Stimulated activated CD4-positive, alpha-beta T cell treated with anti-CD3 and anti-CD28 coated beads, Interleukin-4, amount 100 ng/mL, for 24 hours (primary cell): ENCODE results near the gene PYROXD2.

ENCODE experiments used
- DNase-seq: peaks from one replicate; pipeline ENCODE4 v3.0.0-alpha.2; 2020

Gene PYROXD2

GRCh38 chr10:98433881-98434732, 19.1 kb upstream of the PYROXD2 start:
- no peak for DNase-seq

DNA sequence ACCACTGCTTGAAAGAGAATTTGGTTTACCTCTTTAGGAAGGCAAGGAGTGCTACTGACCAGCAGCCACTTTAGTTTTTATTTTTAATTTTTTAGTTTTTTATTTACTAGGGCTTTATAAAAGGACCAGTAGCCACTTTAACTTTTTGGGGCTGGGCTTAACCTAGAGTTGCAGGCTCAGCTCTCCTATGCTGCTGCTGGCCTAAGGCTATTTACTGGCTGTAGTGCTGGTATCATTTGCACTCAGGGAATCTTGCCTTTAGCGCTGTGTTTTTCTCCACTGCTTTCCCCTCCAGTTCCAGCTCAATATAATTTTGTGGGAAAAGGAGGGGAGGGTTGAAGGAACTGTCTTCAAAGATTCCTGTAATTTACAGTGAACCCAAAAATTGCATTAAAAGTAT, 18.4 kb upstream of the PYROXD2 start:
- DNase-seq = no peak

- DNase-seq = no peak
Measured at GRCh38 chr10:98432330-98432729, 17.3 kb upstream of the PYROXD2 start.

GRCh38 chr10:98431016-98431415, 16.0 kb upstream of the PYROXD2 start:
- no peak for DNase-seq

- DNase-seq = no peak
Measured at GRCh38 chr10:98430427-98430826, 15.4 kb upstream of the PYROXD2 start.

DNA sequence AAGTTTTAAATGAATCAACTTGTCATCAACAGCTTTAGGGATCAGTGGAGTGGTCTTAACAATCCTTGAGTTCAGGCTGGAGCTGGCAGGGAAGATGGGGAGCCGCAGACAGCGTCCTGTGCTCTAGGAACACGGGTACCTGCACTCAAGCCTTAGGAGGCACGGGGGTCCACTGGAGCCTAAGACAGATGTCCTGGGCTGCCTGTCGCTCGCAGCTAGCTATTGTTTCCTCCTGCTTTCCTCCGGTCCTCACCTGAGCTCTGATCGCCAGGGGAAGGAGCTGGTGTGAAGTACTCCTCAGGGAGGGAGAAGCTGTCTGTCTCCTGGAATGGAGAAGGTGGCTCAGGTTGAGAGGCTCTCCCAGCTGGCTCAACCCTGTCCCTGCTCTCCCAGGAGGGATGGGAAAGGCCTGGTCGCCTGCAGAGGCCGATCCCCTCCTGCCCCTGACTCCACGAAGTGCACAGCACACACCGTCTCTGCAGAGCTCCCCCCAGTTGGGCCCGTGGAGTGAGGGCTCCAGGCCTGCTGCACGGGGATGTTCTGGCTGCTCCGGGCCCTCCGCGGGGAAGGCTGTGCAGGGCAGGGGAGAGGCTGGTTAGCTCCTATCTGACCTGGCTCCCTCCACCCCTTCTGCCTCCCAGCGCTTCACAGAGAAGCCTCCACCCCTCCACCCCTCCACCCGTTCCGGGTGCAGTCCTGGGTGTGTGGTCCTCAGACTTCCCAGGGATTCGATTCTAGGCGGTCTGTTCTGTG, 14.5 kb upstream of the PYROXD2 start:
- DNase-seq = no peak

DNA sequence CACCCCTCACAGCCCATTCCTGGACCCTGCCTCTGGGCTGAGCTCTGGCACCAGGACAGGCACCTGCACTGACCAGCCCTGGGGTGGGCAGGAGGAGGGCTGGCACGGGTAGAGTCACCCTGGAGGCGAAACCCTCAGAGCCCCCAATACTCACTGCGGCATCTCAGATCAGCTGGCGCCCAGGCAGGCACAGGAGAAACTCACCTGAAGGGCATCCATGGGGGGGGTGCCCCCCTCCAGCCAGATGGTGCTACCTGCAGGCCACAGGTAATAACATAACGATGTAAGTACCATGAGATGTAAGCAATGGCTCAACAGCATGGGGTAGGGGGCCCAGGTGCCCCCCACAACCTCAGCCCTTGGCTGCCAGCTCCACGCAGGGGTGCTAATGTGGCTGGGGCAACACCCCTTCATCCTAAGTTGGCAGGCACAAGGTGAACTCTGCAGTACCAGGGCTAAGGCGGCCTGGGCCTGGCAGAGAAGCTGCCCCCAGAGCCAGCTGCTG, 12.1 kb upstream of the PYROXD2 start:
- DNase-seq = no peak

DNA sequence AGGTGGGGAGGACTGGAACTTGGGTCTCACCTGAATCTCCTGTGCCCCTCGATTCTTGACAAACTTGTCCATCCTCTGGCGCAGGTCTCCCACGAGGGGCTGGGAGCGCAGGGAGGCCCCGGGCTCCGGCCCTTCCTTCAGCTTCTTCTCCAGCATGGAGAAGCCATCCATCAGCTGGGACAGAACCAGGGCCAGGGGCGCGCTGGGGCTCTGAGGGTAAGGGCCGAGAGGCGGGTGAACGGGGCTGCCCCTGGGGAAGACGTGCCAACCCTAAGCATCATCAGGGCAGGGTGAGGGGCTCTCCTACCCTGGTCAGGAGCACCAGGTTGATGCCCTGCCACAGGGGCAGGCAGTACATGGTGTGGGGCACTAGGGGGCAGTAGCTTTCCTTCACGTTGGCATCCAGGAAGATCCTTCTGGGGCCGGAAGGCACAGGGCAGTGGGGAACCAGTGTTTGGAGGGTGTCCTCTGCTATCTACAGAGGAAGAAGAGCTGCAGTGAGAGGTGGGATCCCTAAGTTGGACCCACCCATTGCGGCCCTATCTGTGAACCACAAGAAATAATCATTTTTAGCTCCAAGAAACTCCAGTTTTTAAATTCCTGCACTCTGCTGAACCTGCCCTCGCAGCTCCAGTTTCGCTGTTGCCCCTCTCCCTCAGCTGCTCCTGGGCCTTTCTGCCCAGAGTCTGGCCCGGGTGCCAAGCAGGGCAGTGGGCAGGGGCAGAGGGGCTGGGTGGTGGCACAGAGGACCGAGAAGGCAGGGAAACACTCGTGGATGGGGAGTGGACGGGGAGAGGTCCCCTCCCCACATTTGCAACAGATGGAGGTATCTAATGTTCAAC, 10.8 kb upstream of the PYROXD2 start:
- DNase-seq = peak; percentile 55

DNA sequence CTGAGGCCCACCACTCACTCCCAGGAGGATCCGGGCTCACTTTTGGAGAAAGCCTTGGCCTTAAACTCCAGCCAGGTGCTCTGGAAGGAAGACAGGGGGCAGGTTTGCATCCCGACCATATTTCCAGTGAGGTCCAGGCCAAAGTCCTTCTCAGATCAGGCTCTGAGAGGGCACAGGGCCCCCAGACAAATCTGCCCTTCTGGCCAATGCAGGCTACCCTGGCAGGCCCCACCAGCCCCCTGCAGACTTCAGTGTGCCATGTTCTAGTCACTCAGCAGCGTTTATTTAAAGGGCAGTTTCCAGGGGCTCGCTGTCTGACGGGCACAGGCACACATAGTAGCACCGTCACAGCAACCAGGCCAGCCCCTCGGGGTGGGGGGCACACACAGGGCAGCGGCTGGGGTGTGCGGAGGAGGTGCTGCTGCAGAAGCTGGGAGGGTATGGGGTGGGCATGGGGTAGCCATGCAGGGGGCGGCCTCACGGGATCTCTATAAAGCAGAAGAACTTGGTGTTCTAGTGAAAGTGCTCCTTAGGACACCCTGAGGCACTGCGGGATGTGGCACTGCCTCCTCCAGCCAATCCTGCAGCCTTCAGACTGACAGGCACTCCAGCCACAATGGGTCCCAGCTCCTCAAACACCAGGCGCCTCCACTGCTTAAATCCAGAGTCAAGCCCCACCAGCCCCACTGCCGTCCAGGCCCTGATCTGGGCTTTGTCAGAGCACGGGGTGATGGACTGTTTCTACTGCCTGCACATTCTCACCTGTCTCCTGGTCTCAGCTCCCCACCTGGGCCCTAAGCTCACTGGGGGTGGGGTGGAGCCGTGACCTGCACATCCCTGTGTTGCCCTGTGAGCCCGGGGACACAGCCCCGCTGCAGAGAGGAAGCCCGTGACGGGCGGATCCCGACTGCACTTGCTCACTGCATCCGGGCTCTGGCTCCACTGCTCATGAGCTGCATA, 9.6 kb upstream of the PYROXD2 start:
- no peak for DNase-seq

DNA sequence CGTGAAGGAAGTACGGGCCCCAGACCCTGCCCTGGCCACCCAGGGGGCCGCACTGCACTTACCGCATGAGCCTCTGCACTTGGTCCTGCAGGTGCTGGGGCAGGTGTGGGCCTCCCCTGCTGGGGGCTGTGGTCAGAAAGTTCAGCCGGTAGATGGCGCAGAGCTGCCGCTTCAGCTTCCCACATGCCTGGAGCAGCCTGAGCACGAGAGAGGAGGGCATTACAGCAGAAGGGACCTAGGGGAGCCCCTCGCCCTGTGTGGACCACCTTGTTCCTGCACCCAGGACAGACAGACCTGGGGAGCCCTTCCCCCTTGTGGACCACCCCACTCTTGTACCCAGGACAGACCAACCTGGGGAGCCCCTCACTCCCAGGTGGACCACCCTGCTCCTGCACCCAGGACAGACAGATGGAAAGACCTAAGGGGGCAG, 8.7 kb upstream of the PYROXD2 start:
- no peak for DNase-seq

DNA sequence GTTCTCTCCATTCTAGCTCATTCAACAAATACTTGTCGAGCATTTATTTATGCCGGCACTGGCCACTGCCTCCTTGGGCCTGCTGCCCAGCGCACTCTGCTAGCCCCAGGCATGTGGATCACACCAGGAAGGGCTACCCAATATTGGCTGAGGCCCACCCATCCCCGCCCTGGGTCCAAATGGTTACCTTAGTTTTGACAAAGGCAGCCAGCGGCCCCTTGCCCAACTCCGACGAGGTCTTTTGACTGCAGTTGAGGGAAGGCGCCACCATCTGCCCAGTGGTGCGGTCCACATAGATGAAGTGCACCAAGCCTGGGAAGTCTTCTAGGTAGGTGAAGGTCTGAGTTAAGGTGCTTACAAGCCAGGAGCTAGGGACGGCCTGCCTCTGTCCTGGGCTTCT, 7.2 kb upstream of the PYROXD2 start:
- DNase-seq = no peak

GRCh38 chr10:98420786-98421185, 5.8 kb upstream of the PYROXD2 start:
- no peak for DNase-seq

DNA sequence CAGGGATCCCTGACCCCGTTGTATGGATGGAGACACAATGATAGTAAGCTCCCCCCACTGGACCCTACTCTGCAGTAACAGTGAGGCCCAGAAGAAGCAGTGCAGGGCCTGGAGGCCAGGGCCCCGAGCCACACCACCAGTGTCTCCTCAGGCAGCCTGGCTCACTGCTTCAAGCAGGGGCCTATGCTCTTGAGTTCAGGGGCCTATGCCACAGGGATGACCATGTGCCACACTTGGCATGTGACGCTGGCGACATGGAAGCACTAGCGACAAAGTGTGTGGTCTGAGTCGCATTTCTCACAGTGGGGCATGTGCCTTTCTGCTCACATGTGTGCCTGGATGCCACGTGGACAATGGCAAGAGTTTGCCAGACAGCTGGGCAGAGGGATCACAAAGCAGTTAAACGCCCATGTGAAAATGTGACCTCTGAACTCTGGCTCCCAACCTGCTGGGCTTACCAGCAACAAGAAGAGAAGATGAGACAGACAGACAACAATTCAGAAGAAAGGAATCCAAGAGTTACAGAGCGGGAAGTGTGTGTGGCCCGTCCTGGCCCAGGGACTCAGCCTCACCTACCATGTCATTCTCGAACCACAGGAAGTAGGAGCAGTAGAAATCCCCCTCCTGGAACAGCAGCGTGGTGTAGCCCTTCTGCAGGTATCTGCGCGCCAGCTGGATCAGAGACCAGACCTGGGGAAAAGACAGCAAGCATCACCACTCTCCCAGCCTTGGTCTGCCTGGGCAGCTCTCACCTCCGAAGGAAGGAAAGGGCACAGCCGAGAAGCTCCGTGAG, 4.7 kb upstream of the PYROXD2 start:
- no peak for DNase-seq

DNA sequence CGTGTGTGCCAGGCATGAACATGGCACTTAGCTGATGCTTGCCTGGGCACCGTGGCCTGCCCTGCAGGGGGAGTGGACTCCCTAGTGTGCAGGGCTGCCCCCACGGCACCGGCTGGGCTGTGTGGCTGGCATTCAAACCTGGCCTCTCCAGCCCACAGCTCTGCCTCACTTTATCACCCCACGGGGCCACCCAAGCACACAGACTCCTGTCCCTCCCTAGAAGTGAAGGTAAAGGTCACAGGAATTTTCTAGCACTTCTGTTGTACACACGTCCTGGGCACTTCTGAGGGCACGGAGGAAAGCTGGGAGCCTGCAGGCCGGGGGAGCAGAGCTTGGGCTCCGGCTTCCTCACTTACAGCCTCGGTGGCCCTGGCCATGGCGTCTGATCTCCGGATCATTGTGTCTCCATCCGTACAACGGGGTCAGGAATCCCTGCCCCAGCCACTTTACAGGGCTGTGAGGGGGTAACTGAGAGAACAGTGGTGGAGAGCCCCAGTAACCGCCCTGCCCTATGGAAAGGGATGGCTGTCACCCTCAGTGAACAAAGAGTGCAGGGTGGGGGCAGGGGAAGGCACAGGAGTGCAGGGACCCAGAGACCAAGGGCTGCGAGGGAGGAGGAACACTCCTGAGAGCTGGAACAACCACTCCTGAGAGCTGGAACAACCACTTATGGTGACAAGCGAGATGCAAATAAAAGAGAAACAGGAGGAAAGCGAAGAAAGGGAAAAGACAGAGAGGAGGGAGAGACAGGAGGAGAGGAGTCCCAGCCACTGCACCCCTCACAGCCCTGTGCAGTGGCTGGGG, 3.9 kb upstream of the PYROXD2 start:
- DNase-seq = no peak

GRCh38 chr10:98417973-98418664, 3.1 kb upstream of the PYROXD2 start:
- no peak for DNase-seq

GRCh38 chr10:98417481-98417959, 2.5 kb upstream of the PYROXD2 start:
- DNase-seq = no peak

GRCh38 chr10:98416606-98417388, 1.8 kb upstream of the PYROXD2 start:
- DNase-seq = no peak

GRCh38 chr10:98415731-98416119, 743 bp upstream of the PYROXD2 start:
- DNase-seq = no peak

- no peak for DNase-seq
Measured at GRCh38 chr10:98414578-98414931, 427 bp downstream of the PYROXD2 start.
